Epithelial cell of proximal tubule (primary cell): Measurements from ENCODE around the gene IGFBP4. TPM values are rescaled to one million over a fixed set of nuclear protein-coding genes. Genes with fewer than 3 reads are reported as not detected.

ENCODE experiments used
- DNase-seq: peaks from one replicate; pipeline ENCODE4 v3.0.0-alpha.2; 2011; ENCODE audit warnings: low read depth
- H3K4me3 ChIP-seq: 2 replicates; pipeline ENCODE4 v1.5.1; 2011; ENCODE audit warnings: low read depth, mild to moderate bottlenecking, low read length
- CTCF ChIP-seq: conservative IDR thresholded peaks from 2 replicates; pipeline ENCODE4 v1.5.1; 2012; ENCODE audit warnings: low read depth, mild to moderate bottlenecking, low read length
- total RNA-seq: library from RNA; depleted of rRNA; stranded (reverse); fragments of >200 nt; gene quantifications from 2 replicates; pipeline ENCODE4 v1.2.3, GENCODE V29; 2015

Gene IGFBP4
- total RNA-seq, 1 donor from 2014 or later: 67.7 TPM

- no peak for TF ChIP-seq CTCF
- H3K4me3 ChIP-seq: no peak overlapping the region
- DNase-seq: no peak
Observed at GRCh38 chr17:40491486-40491885, 48.2 kb downstream of the IGFBP4 start.

- no peak for TF ChIP-seq CTCF
- DNase-seq: no peak
- H3K4me3 ChIP-seq: no peak overlapping the region
Observed at GRCh38 chr17:40493697-40494096, 50.4 kb downstream of the IGFBP4 start.

- no peak for TF ChIP-seq CTCF
- no peak overlapping the region for H3K4me3 ChIP-seq
- DNase-seq: no peak
Observed at GRCh38 chr17:40495140-40495539, 51.9 kb downstream of the IGFBP4 start.

- no peak overlapping the region for H3K4me3 ChIP-seq
- DNase-seq: no peak
- no peak for TF ChIP-seq CTCF
Observed at GRCh38 chr17:40496170-40496569, 52.9 kb downstream of the IGFBP4 start.

- DNase-seq: no peak
- no peak overlapping the region for H3K4me3 ChIP-seq
- no peak for TF ChIP-seq CTCF
Observed at GRCh38 chr17:40496634-40497420, 53.6 kb downstream of the IGFBP4 start.

GRCh38 chr17:40497695-40498094 is 54.4 kb downstream of the IGFBP4 start:
- no peak for DNase-seq
- TF ChIP-seq CTCF: no peak

GRCh38 chr17:40498281-40499084 is 55.2 kb downstream of the IGFBP4 start:
- TF ChIP-seq CTCF: no peak
- H3K4me3 ChIP-seq: no peak overlapping the region
- peak; percentile 52 for DNase-seq

More at GRCh38 chr17:40497695-40498094, 54.4 kb downstream of the IGFBP4 start:
- no peak overlapping the region for H3K4me3 ChIP-seq
